HG03139 (cell line): ENCODE measurements around the gene HEATR9.

Experiments used
- ATAC-seq: cut with Tn5 transposase; IDR thresholded peaks from one replicate; pipeline ENCODE4 v1.9.1; 2021; ENCODE audit not compliant: unreplicated experiment

Gene HEATR9

DNA sequence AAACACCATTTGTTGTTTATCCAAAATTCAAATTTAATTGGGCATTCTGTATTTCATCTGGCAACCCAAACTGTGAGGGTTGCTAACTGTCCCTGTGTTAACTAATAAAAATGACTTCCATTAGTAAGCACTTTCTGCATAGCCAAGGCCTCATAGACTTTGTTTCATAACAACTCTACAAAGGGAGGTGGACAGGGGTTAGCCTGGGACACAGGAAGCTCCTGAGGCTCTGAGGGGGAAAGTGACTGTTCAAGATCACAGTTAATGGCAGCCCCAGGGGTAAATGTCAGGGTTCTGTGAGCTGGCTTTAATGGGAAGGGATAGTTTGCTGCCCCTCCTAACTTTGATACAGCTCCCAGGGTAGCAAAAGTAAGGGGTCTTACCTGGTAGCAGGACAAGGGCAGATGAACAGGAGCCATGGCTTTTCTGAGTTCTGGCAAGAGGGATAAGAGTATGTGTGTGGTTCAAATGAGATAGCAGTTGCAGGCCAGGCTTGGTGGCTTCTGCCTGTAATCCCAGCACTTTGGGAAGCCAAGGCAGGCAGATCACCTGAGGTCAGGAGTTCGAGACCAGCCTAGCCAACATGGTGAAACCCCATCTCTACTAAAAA lies 2.2 kb downstream of the HEATR9 start:
- no peak for ATAC-seq

- ATAC-seq = no peak
These were observed 3.0 kb downstream of the HEATR9 start for GRCh38 chr17:35865412-35866340.

- ATAC-seq = no peak
These were observed 3.8 kb downstream of the HEATR9 start for GRCh38 chr17:35864853-35865252.

DNA sequence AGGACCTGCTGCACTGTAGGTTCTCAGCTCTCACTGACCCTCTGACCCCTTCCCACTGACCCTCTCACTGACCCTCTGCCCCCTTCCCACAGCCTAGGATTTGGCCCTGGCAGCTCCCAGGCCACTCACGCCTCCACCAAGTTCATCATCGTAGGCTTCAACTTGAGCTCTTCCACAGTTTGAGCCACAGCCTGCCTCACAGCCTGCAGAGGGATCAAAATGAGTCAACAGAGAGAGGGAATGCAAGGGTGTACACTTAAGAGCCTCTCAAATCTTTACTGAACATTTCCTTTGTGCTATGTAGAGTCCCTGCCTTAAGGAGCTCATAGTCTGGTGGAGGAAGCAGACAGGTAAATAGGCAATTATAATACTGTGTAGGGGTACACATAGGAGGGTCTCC lies 12.1 kb downstream of the HEATR9 start:
- no peak for ATAC-seq

- ATAC-seq = no peak
These were observed 12.7 kb downstream of the HEATR9 start for GRCh38 chr17:35855965-35856364.

GRCh38 chr17:35849469-35850348 lies 19.0 kb downstream of the HEATR9 start:
- no peak for ATAC-seq

DNA sequence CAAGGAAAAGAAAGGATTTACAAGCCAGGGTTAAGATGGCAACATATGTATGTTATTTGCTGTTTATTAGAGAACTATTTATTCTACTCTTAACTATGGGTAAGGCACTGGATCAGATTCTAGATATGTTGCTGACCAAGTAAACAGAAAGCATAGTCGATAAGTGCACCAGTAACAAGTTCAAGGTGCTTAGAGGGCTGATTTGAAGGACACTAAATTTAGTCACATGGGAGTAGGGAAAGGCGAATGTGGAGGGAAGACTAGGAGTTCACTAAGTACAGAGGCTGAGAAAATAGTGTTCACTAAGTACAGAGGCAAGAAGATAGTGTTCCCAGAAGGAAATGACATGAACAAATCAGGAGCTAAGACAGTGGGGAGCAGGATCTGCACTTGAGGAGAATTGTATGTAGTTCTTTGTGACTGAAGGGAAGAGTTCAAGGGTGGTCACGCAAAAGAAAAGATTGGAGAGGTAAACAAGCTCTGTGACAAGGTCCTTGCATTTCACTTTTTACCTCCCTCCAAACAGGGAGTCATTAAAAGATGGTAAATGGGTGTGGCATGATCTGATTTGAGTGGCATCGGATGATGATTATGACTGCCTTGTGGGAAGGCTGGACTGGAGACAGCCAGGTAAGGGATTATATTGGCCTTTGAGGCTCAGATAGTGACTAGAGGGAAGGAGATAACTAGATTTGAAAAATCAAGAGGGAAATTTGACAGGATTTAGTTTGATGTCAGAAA lies 20.9 kb downstream of the HEATR9 start:
- no peak for ATAC-seq

GRCh38 chr17:35847006-35847405 lies 21.7 kb downstream of the HEATR9 start:
- ATAC-seq = no peak

DNA sequence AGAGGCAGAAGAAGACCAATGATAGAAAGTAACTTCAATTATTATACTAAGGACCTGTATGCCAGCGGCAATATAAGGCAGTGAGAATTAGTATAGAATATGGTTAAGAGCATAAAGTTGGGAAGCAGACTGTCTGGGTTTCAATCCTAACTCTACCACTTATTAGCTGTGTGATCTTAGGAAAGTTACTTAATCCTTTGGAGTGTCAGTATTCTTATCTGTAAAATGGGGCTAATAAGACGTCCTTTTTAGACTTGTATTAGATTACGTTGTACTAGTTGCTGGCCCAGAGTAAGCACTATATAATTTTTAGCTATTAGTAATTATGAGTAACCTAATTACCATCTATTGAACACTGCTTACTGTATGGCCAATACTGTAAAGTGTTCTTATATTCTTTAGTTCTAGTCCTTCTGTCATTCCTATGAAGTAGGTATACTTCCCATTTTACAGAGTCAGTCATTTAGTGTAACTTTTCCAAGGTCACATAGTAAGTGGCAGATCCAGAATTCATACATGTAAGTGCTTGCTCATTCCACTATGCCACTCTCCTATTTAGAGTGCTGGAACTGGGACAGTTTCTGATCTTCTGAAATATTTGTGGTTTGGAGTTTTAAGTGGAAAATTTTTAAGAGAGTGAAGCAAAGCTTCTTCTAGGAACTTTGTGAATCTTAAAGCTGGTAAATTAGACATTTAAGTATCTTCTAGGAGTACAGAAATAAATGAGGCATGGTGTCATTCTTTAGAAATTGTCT lies 22.5 kb downstream of the HEATR9 start:
- no peak for ATAC-seq

DNA sequence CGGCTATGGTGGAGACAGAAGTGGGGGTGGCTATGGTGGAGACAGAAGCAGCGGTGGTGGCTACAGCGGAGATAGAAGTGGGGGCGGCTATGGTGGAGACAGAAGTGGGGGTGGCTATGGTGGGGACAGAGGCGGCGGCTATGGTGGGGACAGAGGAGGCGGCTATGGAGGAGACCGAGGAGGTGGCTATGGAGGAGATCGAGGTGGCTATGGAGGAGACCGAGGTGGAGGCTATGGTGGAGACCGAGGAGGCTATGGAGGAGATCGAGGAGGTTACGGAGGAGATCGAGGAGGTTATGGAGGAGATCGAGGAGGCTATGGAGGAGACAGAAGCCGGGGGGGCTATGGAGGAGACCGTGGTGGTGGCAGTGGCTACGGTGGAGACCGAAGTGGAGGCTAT lies 24.1 kb downstream of the HEATR9 start:
- no peak for ATAC-seq

DNA sequence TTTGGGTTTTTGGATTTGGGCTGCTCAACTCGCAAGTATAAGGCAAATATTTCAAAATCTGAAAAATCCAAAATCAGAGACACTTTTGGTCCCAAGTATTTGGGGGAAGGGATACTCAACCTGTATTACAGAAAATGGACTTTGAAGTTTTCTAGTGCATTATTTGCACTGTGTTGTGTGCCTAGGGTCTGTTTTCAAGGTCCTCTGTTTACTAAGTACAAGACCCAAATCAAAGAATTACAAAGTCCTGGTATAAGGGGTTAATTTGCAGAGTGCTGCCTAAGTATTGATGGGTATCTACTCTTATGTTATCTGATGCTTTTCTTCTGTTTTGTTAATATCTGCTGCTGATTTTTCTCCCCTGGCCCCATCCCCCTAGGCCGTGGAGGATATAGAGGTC lies 25.0 kb downstream of the HEATR9 start:
- no peak for ATAC-seq

DNA sequence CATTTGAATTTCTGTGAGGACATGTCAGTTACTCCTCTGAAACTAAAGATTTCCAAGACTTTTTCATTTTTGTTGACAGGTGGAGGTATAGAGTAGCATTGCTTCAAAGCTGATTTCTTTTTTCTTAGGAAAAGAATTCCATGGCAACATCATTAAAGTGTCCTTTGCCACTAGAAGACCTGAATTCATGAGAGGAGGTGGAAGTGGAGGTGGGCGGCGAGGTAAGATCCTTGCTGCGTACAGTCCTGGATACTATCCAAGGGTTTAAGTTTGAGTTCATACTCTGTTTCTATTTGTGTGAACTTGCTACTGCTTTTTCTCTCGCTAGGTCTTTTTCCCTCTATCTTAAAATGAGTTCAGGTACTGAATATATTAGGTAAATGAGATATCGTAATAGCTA lies 26.5 kb downstream of the HEATR9 start:
- no peak for ATAC-seq

DNA sequence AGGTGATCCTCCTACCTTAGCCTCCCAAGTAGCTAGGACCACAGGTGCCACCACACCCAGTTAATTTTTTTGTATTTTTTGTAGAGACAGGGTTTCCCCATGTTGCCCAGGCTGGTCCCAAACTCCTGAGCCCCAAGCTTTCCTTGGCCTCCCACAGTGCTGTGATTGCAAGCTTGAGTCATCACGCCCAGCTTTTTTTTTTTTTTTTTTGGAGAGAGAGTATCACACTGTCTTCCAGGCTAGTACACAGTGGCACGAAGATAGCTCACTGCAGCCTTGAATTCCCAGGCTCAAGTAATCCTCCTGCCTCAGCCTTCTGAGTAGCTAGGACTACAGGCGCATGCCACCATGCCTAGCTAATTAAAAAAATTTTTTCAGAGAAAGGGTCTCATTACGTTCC lies 27.2 kb downstream of the HEATR9 start:
- no peak for ATAC-seq

DNA sequence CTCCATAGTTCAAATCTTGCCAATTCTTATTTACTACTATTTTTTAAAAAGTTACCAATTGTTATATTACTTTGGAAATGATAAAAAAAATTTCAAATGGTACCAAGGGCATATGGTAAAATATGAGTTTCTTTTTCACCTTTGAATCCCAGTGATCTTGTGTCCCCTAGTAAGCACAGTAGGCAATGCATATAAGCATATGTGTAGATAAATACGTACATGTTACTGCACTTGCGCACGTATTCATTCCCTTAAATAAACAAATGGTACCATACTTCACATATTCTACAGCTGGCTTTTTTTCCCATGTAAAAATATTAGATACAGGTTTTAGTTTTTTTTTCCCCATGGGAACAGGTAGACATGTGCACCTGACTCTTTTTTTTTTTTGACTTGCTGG lies 27.6 kb downstream of the HEATR9 start:
- no peak for ATAC-seq

DNA sequence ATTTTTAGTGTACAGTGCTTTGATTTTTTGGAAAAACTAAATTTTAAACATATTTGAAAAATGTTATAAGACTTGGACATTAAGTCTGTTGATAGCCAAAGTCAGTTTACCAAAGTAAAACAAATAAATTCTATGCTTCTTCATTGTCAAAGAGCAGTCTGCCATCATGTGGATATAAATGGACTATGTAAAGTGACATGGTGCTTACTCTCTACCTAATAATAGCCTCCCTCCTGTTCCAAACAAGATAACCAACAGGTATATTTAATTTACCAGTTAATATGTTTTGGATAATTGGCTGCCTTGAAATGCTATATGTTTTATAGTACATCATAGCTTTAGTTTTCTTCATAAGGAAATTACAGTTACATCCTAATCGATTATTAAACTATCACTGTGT lies 43.5 kb downstream of the HEATR9 start:
- no peak for ATAC-seq

GRCh38 chr17:35821308-35821707 lies 47.4 kb downstream of the HEATR9 start:
- ATAC-seq = no peak

GRCh38 chr17:35819455-35819854 lies 49.2 kb downstream of the HEATR9 start:
- ATAC-seq = no peak

- no peak for ATAC-seq
These were observed 51.5 kb downstream of the HEATR9 start for GRCh38 chr17:35817196-35817595.

DNA sequence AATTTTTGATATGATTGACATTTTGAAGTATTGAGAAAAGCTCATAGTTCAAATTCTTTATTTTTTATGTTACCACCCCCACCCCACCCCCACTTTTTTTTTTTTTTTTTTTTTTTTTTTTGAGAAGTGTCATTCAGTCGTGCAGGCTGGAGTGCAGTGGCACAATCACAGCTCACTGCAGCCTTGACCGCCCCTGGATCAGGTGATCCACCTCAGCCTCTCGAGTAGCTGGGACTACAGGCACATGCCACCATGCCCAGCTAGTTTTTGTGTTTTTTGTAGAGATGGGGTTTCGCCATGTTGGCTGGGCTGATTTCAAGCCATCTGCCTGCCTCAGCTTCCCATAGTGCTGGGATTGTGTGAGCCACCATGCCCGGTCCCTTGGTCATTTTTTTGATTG lies 52.0 kb downstream of the HEATR9 start:
- no peak for ATAC-seq

DNA sequence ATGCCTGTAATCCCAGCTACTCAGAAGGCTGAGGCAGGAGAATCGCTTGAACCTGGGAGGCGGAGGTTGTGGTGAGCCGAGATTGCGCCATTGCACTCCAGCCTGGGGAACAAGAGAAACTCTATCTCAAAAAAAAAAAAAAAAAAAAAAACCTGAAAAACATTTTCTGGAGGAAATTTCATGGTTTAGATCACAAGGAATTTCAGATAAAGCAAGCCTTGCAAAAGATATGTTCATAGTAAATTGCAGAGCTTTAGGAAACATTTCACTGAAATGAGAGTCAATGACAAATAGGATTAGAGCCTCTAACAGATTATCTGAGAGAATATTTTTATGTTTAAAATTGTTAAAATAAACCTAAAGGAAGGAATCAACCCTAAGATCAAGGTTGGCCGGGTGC lies 56.2 kb downstream of the HEATR9 start:
- no peak for ATAC-seq
